Measurements from ENCODE around the gene CALY. TPM values are rescaled to one million over a fixed set of nuclear protein-coding genes. Genes with fewer than 3 reads are reported as not detected.

Gene CALY
- total RNA-seq, 1 donor from 2014 or later = not detected

- Histone ChIP-seq H3K4me3 (no peak overlapping the region), H3K27ac (replicated peaks) (no peak overlapping the region), H3K4me1 (peaks cover 31% of the 10 kb centered on the region), H3K36me3 (no peaks in the 10 kb centered on the region), H3K27me3 (ENCODE audit: low read depth) (no peaks in the 10 kb centered on the region), H3K9me3 (replicated peaks) (no peaks in the 10 kb centered on the region)
- DNase-seq = no peak
- intact Hi-C loops (cut with micrococcal nuclease) = no loop called here
- TF ChIP-seq, protein P1, sequence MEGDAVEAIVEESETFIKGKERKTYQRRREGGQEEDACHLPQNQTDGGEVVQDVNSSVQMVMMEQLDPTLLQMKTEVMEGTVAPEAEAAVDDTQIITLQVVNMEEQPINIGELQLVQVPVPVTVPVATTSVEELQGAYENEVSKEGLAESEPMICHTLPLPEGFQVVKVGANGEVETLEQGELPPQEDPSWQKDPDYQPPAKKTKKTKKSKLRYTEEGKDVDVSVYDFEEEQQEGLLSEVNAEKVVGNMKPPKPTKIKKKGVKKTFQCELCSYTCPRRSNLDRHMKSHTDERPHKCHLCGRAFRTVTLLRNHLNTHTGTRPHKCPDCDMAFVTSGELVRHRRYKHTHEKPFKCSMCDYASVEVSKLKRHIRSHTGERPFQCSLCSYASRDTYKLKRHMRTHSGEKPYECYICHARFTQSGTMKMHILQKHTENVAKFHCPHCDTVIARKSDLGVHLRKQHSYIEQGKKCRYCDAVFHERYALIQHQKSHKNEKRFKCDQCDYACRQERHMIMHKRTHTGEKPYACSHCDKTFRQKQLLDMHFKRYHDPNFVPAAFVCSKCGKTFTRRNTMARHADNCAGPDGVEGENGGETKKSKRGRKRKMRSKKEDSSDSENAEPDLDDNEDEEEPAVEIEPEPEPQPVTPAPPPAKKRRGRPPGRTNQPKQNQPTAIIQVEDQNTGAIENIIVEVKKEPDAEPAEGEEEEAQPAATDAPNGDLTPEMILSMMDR (IDR thresholded peaks at IDR 0.05; ENCODE audit: borderline replicate concordance) = no peak
Measured at GRCh38 chr10:133355991-133356390, 19.3 kb upstream of the CALY start.

- Histone ChIP-seq H3K27ac (replicated peaks) (no peak overlapping the region), H3K9me3 (replicated peaks) (no peaks in the 10 kb centered on the region), H3K27me3 (ENCODE audit: low read depth) (no peaks in the 10 kb centered on the region), H3K4me1 (peaks cover 31% of the 10 kb centered on the region), H3K4me3 (no peak overlapping the region), H3K36me3 (no peaks in the 10 kb centered on the region)
- DNase-seq = no peak
- TF ChIP-seq, protein P1 (IDR thresholded peaks at IDR 0.05; ENCODE audit: borderline replicate concordance) = no peak
- intact Hi-C loops (cut with micrococcal nuclease) = no loop called here
Measured at GRCh38 chr10:133355266-133355665, 18.6 kb upstream of the CALY start.

DNA sequence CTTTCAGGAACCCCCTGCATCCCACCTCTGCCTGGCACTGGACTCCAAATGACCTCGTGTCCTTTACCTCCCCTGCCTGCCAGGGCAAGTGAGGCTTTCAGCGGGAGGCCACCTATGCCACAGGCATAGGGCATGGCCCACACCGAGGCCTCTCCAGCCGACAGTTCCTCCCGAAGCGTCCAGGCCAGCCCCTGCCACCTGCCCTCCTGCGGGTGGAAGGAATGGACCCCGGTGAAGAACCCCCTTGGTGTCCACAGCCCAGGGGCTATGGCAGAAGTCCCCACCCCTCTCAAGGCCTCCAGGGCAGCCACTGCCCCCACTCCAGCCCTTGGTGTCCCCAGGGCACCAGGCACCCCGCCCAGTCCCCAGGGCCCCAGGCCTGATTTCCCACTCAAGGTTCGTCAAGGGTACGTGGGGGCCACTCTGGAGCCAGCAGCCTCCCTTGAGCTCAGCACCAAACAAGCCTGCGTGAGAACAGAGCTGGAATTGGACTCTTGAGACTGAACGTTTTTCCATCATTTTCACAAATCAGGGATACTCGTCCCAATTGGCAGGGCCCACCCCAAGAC is 18.1 kb upstream of the CALY start:
- no peak for DNase-seq
- H3K4me3 ChIP-seq = no peak overlapping the region
- intact Hi-C loops (cut with micrococcal nuclease) = no loop called here
- peaks cover 31% of the 10 kb centered on the region for H3K4me1 ChIP-seq
- H3K9me3 ChIP-seq (replicated peaks) = no peaks in the 10 kb centered on the region
- peaks cover 5% of the 10 kb centered on the region for H3K27me3 ChIP-seq (ENCODE audit: low read depth)
- no peak overlapping the region for H3K27ac ChIP-seq (replicated peaks)
- H3K36me3 ChIP-seq = no peaks in the 10 kb centered on the region
- TF ChIP-seq, protein P1 (IDR thresholded peaks at IDR 0.05; ENCODE audit: borderline replicate concordance) = no peak

- Histone ChIP-seq H3K36me3 (no peaks in the 10 kb centered on the region), H3K9me3 (replicated peaks) (no peaks in the 10 kb centered on the region), H3K4me3 (no peak overlapping the region), H3K27ac (replicated peaks) (no peak overlapping the region), H3K27me3 (ENCODE audit: low read depth) (peaks cover 11% of the 10 kb centered on the region), H3K4me1 (peaks cover 27% of the 10 kb centered on the region)
- TF ChIP-seq, protein P1 (IDR thresholded peaks at IDR 0.05; ENCODE audit: borderline replicate concordance) = no peak
- intact Hi-C loops (cut with micrococcal nuclease) = no loop called here
- DNase-seq = no peak
Measured at GRCh38 chr10:133353988-133354605, 17.4 kb upstream of the CALY start.

DNA sequence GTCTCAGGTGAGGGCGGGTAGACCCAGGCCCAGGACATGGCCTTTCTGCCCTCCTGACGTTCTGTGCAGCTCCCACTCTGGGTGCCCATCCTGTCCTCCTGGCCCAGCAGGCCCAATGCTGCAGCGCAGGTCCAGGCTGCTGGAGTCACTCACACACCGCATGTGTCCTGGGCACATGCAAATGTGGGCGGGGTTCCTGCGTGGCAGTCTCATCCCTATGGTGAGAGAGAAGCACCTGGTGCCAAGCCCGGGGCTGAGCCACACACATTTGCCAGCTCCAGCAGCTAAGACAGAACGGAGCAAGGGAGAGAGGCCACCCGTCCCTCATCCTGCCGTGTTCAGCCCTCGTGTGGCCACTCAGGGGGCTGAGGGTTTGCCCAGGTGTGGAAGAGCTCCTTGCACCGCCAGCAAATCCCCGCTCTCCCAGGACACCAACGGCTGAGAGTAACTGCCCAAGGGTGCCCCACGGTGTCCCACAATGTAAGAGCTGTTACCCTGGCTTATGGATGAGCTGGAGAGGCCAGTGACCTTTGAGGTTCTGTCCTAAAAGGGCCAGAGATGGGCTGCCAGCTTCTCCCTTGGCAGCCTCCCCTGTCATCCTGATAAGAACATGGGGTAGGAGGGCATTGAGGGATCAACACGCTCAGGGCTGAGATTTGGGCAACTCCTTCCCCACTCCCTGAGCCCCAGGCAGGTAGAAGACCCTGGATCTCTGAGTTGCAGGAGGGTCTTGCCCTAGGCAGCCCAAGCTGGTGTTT is 16.7 kb upstream of the CALY start:
- H3K36me3 ChIP-seq = no peaks in the 10 kb centered on the region
- no peak overlapping the region for H3K4me3 ChIP-seq
- no peak overlapping the region for H3K27ac ChIP-seq (replicated peaks)
- peaks cover 25% of the 10 kb centered on the region for H3K4me1 ChIP-seq
- H3K27me3 ChIP-seq (ENCODE audit: low read depth) = peaks cover 18% of the 10 kb centered on the region
- TF ChIP-seq, protein P1 (IDR thresholded peaks at IDR 0.05; ENCODE audit: borderline replicate concordance) = no peak
- intact Hi-C loops (cut with micrococcal nuclease) = no loop called here
- DNase-seq = no peak
- no peaks in the 10 kb centered on the region for H3K9me3 ChIP-seq (replicated peaks)

All from left ventricle myocardium inferior (tissue), 1 donor.